ENCODE results near the gene KLHL7.

DNA sequence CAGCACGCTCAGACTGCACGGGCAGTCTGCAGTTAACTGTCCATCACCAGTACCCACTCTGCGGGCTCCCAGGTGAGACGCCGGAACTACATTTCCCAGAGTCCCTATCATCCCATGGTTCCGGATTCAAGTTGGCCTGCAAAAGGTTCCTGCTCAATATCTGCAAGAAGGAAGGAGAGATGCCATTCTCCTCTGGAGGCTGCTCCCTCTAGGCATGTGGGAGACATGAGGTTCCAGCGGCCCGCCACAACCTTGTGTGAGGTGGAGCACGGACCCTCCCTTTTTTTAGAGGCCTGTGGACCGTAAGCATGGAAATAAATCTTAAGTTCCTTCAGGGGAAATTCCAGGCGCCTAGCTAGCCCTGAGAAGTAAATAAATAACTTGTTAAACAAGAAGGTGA, 106.0 kb downstream of the KLHL7 start:
- TF ChIP-seq SAFB (IDR thresholded peaks at IDR 0.05; ENCODE audit: borderline replicate concordance, low read depth, low read length): no peak
- no peak for TF ChIP-seq POLR2A (conservative IDR thresholded peaks at IDR 0.05)
- TF ChIP-seq ADNP (tag; IDR thresholded peaks at IDR 0.05): no peak
- no peak for TF ChIP-seq CTCF (IDR thresholded peaks at IDR 0.05 in 2 of 3, conservative IDR thresholded peaks at IDR 0.05 in 1 of 3; ENCODE audit: insufficient read depth in 2 of 3, low read depth in 1 of 3, low read length in 3 of 3)
- TF ChIP-seq JUN (IDR thresholded peaks at IDR 0.05; ENCODE audit: borderline replicate concordance, low read depth, low read length): no peak
- TF ChIP-seq JUN (CRISPR knock-in tag; IDR thresholded peaks at IDR 0.05; ENCODE audit: borderline replicate concordance): no peak
- TF ChIP-seq TAF15 (IDR thresholded peaks at IDR 0.05; ENCODE audit: low read depth, low read length): no peak
- no peak for TF ChIP-seq FOXM1 (IDR thresholded peaks at IDR 0.05; ENCODE audit: low read depth)
- no peak for TF ChIP-seq FOXM1 (CRISPR knock-in tag; IDR thresholded peaks at IDR 0.05; ENCODE audit: low read depth)
- TF ChIP-seq ZC3H8 (IDR thresholded peaks at IDR 0.05): no peak
- TF ChIP-seq, protein P1, sequence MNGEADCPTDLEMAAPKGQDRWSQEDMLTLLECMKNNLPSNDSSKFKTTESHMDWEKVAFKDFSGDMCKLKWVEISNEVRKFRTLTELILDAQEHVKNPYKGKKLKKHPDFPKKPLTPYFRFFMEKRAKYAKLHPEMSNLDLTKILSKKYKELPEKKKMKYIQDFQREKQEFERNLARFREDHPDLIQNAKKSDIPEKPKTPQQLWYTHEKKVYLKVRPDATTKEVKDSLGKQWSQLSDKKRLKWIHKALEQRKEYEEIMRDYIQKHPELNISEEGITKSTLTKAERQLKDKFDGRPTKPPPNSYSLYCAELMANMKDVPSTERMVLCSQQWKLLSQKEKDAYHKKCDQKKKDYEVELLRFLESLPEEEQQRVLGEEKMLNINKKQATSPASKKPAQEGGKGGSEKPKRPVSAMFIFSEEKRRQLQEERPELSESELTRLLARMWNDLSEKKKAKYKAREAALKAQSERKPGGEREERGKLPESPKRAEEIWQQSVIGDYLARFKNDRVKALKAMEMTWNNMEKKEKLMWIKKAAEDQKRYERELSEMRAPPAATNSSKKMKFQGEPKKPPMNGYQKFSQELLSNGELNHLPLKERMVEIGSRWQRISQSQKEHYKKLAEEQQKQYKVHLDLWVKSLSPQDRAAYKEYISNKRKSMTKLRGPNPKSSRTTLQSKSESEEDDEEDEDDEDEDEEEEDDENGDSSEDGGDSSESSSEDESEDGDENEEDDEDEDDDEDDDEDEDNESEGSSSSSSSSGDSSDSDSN (IDR thresholded peaks at IDR 0.05; ENCODE audit: borderline replicate concordance in 1 of 2, low read depth in 2 of 2, low read length in 2 of 2): no peak
- no peak for TF ChIP-seq MAFF (IDR thresholded peaks at IDR 0.05; ENCODE audit: low read length)
- TF ChIP-seq TAF1 (IDR thresholded peaks at IDR 0.05; ENCODE audit: control insufficient read depth, extremely low read depth, insufficient read depth, low read length, severe bottlenecking): no peak

Measured in K562 (cell line).